CD4-positive, alpha-beta T cell treated with Interleukin-10 for 1 hour (primary cell): ENCODE results near the gene ARHGEF16.

ENCODE experiments used
- DNase-seq: peaks from one replicate; pipeline ENCODE4 v3.0.0-alpha.2; 2020

The ARHGEF16 gene

GRCh38 chr1:3521426-3521825 is 67.0 kb downstream of the ARHGEF16 start:
- no peak for DNase-seq

- DNase-seq = no peak
Measured at GRCh38 chr1:3522112-3522511, 67.6 kb downstream of the ARHGEF16 start.

GRCh38 chr1:3522564-3523265 is 68.2 kb downstream of the ARHGEF16 start:
- DNase-seq = no peak

DNA sequence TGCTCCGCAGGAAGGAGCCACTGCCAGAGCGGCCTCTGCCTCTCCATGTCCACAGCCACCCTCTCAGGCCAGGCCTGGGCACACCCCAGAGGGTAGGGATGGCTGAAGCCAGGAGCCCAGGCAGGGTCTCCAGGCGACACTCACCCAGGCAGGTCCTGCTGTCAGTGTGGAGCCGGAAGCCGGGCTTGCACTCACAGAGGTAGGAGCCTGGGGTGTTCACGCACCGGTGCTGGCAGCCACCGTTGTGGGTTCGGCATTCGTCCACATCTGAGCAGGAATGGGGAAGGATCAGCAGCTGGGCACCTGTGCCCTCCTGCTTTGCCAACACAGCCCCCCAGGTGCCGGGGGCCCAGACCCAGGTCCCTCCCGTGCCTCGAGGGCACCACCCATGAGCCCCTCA is 69.5 kb downstream of the ARHGEF16 start:
- no peak for DNase-seq

DNA sequence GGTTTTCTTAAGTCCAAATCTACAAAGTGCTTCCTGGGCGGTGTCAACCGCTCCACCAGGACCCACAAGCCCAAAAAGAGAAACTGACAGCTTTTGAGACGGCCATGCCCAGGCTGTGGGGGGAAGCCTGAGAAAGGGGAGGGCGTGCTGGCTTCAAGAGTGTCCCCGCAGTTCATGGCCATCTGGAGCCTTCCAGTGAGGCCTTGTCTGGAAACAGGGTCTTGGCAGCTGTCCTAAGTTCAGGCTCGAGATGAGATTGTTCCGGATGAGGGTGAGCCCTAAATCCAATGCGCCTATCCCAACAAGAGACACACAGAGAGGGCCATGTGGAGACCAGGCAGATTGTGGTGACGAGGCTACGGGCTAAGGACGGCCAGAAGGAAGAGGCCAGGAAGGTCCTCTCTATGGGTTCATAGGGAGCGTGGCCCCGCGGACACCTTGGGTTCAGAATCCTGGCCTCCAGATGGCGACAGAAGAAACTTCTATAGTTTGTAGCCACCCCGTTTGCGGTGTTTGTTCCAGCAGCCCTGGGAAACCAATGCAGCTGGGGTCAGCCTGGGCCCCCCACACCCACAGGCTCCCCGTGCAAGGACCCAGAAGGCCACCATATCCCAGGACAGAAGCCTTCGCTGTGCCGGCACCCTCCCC is 70.2 kb downstream of the ARHGEF16 start:
- DNase-seq = no peak

DNA sequence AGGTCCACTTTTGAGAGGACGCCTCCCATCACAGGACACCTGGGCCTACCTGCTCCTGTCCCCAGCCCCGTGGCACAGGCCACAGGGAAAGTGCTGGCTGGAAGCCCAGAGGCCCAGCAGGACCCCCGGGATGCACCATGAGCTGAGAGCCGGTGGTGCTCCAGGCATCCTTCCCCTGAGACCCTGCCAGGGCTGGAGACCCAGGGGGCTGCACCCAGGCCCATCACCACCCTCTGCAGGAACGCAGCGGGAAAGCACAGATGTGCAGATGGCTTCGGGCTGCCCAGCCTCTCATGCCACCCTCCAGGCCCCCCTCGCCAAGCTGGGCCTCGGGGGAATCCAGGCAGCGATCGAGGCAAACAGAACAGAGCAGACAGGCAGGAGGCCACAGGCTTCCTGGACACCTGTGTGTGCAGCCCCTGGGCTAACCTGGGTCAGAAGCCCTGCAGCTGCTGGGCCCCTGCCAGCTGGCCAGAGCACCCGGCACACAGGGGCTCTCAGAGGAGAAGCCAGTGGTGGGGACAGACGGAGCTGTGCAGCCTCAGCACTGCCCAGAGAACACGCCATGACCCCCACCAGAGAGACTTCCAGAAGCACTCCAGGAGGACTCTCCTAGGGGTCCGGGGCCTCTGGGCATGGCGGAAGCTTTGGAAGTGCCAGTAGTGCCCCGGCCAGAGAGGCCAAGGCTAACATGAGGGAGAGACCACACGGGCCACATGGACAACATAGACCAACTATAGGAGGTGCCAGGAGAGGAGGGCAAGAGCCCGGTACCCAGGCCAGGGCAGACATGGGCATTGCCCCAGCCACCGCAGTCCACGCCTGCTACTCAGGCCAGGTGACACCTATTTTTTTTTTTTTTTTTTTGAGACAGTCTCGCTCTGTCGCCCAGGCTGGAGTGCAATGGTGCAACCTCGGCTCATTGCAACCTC is 71.4 kb downstream of the ARHGEF16 start:
- DNase-seq = no peak

GRCh38 chr1:3527774-3528173 is 73.3 kb downstream of the ARHGEF16 start:
- DNase-seq = no peak

DNA sequence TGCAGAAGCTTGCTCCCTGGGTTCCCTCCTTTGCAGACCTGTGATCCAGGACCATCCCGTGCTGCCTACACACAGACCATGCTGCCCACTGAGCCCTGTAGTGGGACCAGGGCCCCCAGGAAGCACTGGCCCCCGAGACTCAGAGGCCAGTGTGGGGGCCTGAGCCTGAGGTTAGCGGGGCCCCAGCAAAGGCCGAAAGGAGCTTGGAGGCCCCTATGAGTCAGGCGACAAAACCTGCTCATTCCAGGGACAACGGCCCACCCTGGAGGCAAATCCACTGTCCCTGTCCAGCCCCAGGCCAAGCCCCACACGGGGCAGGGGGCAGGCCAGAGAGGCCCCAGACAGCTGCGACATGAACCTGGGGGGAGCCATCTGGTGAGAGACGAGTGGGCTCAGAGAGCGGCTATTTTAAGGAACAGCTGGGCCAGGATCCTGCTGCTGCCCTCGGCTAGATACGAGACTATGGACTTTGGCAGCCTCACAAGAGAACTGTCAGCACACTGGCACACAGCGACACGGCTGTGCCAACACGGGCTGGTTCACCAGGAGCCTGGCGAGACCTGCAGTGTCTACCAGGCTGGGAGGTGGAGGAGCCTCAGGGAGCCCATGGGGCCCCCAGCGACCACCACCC is 74.7 kb downstream of the ARHGEF16 start:
- DNase-seq = no peak

- DNase-seq = no peak
Measured at GRCh38 chr1:3530086-3530925, 75.8 kb downstream of the ARHGEF16 start.
